ENCODE results near the gene PYCARD. TPM values are rescaled to one million over a fixed set of nuclear protein-coding genes. Genes with fewer than 3 reads are reported as not detected.

Gene PYCARD
- total RNA-seq, 1 experiment from 2014 or later: 72.9 TPM

GRCh38 chr16:31168848-31169247 lies 33.7 kb downstream of the PYCARD start:
- no peak overlapping the region for H2AFZ ChIP-seq
- H3K79me2 ChIP-seq (ENCODE audit: low read depth): no peaks in the 10 kb centered on the region
- H3K4me1 ChIP-seq (replicated peaks; ENCODE audit: insufficient read depth): peaks cover 25% of the 10 kb centered on the region
- no peaks in the 10 kb centered on the region for H3K27me3 ChIP-seq (ENCODE audit: insufficient read depth, low read depth)
- no peak overlapping the region for H3K4me3 ChIP-seq
- no peaks in the 10 kb centered on the region for H3K9me3 ChIP-seq (ENCODE audit: insufficient read depth, low read depth)
- no peak overlapping the region for H3K27ac ChIP-seq
- no peak for TF ChIP-seq CTCF (conservative IDR thresholded peaks at IDR 0.05)
- no peak for TF ChIP-seq EZH2 (IDR thresholded peaks at IDR 0.05; ENCODE audit: low read depth)
- peak overlapping the region; percentile 11; the same call in 1 of the 2 replicates for H3K4me2 ChIP-seq
- no TSS peak for BruUV-seq (replicated peaks)
- CTCF ChIA-PET: no interaction called here
- POLR2A ChIA-PET (ENCODE audit: unreplicated experiment): no interaction called here
- peak; percentile 61 to 87 for DNase-seq
- intact Hi-C loops (cut with micrococcal nuclease; ENCODE audit: unreplicated experiment): no loop called here
- no peaks in the 10 kb centered on the region for H3K36me3 ChIP-seq (ENCODE audit: low read depth)
- H3K9me2 ChIP-seq (ENCODE audit: insufficient read depth): no peaks in the 10 kb centered on the region
- H4K20me1 ChIP-seq (ENCODE audit: insufficient read depth): no peaks in the 10 kb centered on the region
- peaks cover 21% of the 10 kb centered on the region; the same call in 1 of the 2 replicates for H3F3A ChIP-seq (ENCODE audit: insufficient read depth, low read depth)

- Histone ChIP-seq H3K9me2 (ENCODE audit: insufficient read depth) (no peaks in the 10 kb centered on the region), H3K79me2 (ENCODE audit: low read depth) (no peaks in the 10 kb centered on the region), H3K9me3 (ENCODE audit: insufficient read depth, low read depth) (no peaks in the 10 kb centered on the region), H3K27ac (no peak overlapping the region), H3K27me3 (ENCODE audit: insufficient read depth, low read depth) (no peaks in the 10 kb centered on the region), H3K4me3 (no peak overlapping the region), H4K20me1 (ENCODE audit: insufficient read depth) (no peaks in the 10 kb centered on the region), H3K4me2 (no peak overlapping the region), H2AFZ (no peak overlapping the region), H3F3A (ENCODE audit: insufficient read depth, low read depth) (peaks cover 21% of the 10 kb centered on the region; the same call in 1 of the 2 replicates), H3K4me1 (replicated peaks; ENCODE audit: insufficient read depth) (peaks cover 25% of the 10 kb centered on the region), H3K36me3 (ENCODE audit: low read depth) (no peaks in the 10 kb centered on the region)
- ChIA-PET POLR2A (ENCODE audit: unreplicated experiment) (no interaction called here), CTCF (no interaction called here)
- no peak for DNase-seq
- intact Hi-C loops (cut with micrococcal nuclease; ENCODE audit: unreplicated experiment): no loop called here
- TF ChIP-seq EZH2 (IDR thresholded peaks at IDR 0.05; ENCODE audit: low read depth) (no peak), CTCF (conservative IDR thresholded peaks at IDR 0.05) (no peak)
- BruUV-seq (replicated peaks): no TSS peak
Observed at GRCh38 chr16:31167315-31167714, 35.2 kb downstream of the PYCARD start.

- Histone ChIP-seq H3K27me3 (ENCODE audit: insufficient read depth, low read depth) (no peaks in the 10 kb centered on the region), H3K9me2 (ENCODE audit: insufficient read depth) (no peaks in the 10 kb centered on the region), H3K9me3 (ENCODE audit: insufficient read depth, low read depth) (no peaks in the 10 kb centered on the region), H3K27ac (no peak overlapping the region), H2AFZ (no peak overlapping the region), H4K20me1 (ENCODE audit: insufficient read depth) (no peaks in the 10 kb centered on the region), H3K4me1 (replicated peaks; ENCODE audit: insufficient read depth) (peaks cover 10% of the 10 kb centered on the region; the same call in 1 of the 2 replicates), H3F3A (ENCODE audit: insufficient read depth, low read depth) (peaks cover 8% of the 10 kb centered on the region; the same call in 1 of the 2 replicates), H3K36me3 (ENCODE audit: low read depth) (no peaks in the 10 kb centered on the region), H3K4me3 (no peak overlapping the region), H3K4me2 (no peak overlapping the region), H3K79me2 (ENCODE audit: low read depth) (no peaks in the 10 kb centered on the region)
- CTCF ChIA-PET: interaction anchor here (0.7 kb wide), 1 partner anchor 159 kb away, joined by 9 read pairs; no protein-coding TSS in a partner anchor
- TF ChIP-seq CTCF (conservative IDR thresholded peaks at IDR 0.05): no peak
- no peak for TF ChIP-seq EZH2 (IDR thresholded peaks at IDR 0.05; ENCODE audit: low read depth)
- intact Hi-C loops (cut with micrococcal nuclease; ENCODE audit: unreplicated experiment): no loop called here
- POLR2A ChIA-PET (ENCODE audit: unreplicated experiment): interaction anchor here (0.7 kb wide), 1 partner anchor 229 kb away, joined by 3 read pairs; no protein-coding TSS in a partner anchor
- DNase-seq: no peak
- no TSS peak for BruUV-seq (replicated peaks)
Observed at GRCh38 chr16:31157136-31157535, 45.4 kb downstream of the PYCARD start.

Other genes starting within 250 kb of the PYCARD start
- gene SETD1A, start 245.0 kb downstream of the PYCARD start, total RNA-seq (2021): 29.6 and 33.2 TPM in 2 replicates
- 34.8 and 44.2 TPM in 2 replicates for gene HSD3B7, start 217.6 kb downstream of the PYCARD start, total RNA-seq (2021)
- 3.9 and 5.6 TPM in 2 replicates for gene STX1B, start 192.1 kb downstream of the PYCARD start, total RNA-seq (2021)
- 85.8 and 100 TPM in 2 replicates for gene STX4, start 169.2 kb downstream of the PYCARD start, total RNA-seq (2021)
- 13.2 and 17.4 TPM in 2 replicates for gene ZNF668, start 128.5 kb downstream of the PYCARD start, total RNA-seq (2021)
- gene ZNF646, start 128.3 kb downstream of the PYCARD start, total RNA-seq (2021): 25.4 and 30.7 TPM in 2 replicates
- gene PRSS53, start 113.8 kb downstream of the PYCARD start, total RNA-seq (2021): 7.7 and 9.2 TPM in 2 replicates
- 46.0 and 59.9 TPM in 2 replicates for gene VKORC1, start 108.0 kb downstream of the PYCARD start, total RNA-seq (2021)
- gene BCKDK, start 94.4 kb downstream of the PYCARD start, total RNA-seq (2021): 41.5 and 66.5 TPM in 2 replicates
- gene KAT8, start 85.1 kb downstream of the PYCARD start, total RNA-seq (2021): 81.4 and 84.3 TPM in 2 replicates
- gene PRSS8, start 67.0 kb downstream of the PYCARD start, total RNA-seq (2021): 147 and 154 TPM in 2 replicates
- gene PRSS36, start 52.7 kb downstream of the PYCARD start, total RNA-seq (2021): 4.1 and 6.8 TPM in 2 replicates
- 429 and 637 TPM in 2 replicates for gene FUS, start 22.6 kb downstream of the PYCARD start, total RNA-seq (2021)
- gene TRIM72, start 11.4 kb upstream of the PYCARD start, total RNA-seq (2021): 0.09 TPM in 1 of 2 replicates, not detected in the other
- gene PYDC1, start 14.4 kb upstream of the PYCARD start, total RNA-seq (2021): not detected in 2 replicates
- gene ITGAM, start 57.2 kb upstream of the PYCARD start, total RNA-seq (2021): 0.90 and 1.3 TPM in 2 replicates
- 1.1 and 1.2 TPM in 2 replicates for gene ITGAX, start 152.4 kb upstream of the PYCARD start, total RNA-seq (2021)
- gene ITGAD, start 190.6 kb upstream of the PYCARD start, total RNA-seq (2021): not detected in 2 replicates
- not detected in 2 replicates for gene COX6A2, start 225.6 kb upstream of the PYCARD start, total RNA-seq (2021)
- 0.85 and 0.88 TPM in 2 replicates for gene ZNF843, start 240.0 kb upstream of the PYCARD start, total RNA-seq (2021)